Stimulated activated CD8-positive, alpha-beta memory T cell treated with anti-CD3 and anti-CD28 coated beads, Interleukin-7, amount 100 ng/mL, for 1 hour (primary cell): Measurements from ENCODE around the gene IGHMBP2.

Experiments used
- DNase-seq, 2 donors: peaks; one replicate each; pipeline ENCODE4 v3.0.0-alpha.2; 2020; ENCODE audit warnings: low read depth in 2 of 2

Gene IGHMBP2

GRCh38 chr11:68927280-68928135 is 23.8 kb downstream of the IGHMBP2 start:
- DNase-seq = no peak

DNA sequence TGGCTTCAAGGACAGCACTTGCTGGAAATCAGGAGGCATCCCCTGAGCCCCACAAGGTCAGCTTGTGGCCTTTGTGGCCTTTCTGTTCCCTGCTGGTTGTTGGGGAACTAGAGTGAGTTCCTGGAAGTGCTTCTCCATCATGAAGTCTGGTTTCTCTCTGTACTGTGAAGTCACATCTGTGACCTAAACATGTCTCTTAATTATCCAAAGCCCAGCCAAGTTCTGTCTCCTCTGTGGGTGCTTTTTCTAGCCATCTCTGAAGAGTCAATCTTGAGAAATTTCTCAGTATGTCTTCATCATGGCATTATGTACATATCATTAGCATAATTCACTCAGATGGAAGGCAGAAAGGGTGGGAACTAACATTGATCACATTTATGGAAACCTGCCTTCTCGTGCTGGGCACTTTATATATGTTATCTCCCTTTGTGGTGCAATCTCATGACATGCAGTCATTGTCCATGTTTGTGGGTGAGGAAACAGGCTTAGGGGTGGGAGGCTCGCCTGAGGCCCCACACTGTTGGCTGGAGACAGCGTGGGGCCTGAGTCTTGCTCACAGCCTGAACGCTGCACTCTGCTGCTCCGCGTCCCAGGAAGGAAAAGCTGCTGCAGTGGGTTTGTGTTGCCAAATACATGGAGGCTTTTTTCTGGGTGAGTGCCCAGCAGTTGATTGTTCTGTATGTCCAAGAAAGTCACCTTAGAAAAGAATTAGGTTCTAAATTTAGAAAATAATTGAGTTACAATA is 24.6 kb downstream of the IGHMBP2 start:
- no peak for DNase-seq

DNA sequence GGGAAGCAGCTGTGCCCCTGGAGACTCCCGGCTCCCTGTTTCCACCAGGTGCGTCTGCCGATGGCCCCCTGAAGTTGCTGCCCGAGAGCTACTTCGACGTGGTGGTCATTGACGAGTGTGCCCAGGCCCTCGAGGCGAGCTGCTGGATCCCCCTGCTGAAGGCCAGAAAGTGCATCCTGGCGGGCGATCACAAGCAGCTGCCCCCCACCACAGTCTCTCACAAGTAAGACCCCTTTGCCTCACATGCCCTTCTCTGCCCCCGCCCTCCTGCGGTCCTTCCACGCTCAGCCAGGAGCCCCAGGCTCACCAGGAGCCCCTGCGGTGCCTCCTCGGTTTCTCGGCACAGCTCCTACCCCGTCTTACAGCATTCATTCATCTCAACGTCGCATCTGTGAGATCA is 25.4 kb downstream of the IGHMBP2 start:
- no peak for DNase-seq

DNA sequence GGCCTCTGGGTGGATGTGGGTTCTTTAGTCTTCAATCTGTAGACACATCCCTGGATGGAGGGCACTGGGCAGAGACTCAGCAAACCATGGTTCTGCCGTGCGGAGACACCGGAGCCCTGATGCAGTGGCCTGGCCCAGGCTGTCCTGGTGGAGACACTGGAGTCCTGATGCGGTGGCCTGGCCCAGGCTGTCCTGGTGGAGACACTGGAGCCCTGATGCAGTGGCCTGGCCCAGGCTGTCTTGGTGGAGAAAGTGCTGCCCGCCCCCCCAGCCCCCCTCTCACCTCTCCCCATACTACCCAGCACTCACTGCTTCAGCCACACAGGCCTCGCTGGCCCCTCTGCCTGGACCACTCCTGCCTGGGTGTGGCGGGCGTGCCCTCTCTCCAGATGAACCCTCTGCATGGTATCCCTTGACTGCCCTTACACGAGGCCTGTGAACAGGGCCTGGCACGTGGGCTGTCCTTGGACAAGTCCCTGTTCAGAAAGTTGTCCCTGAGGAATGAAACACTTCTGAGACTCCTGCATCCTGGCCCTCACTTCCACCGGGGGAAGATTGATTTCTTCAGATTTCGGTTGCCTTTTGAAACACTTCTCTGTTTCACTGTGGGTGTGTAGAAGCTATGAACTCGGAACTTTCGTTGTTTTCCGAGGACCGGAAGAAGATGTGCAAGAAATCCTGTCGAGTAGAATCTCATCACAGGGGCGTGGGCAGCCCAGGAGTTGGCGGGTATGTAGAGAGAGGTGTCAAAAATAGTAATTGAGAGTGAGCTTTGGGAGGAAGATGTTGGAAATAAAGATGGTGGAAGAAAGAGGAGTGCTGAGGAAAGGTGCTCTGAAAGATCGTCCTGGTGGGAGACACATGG is 26.2 kb downstream of the IGHMBP2 start:
- no peak for DNase-seq

- no peak for DNase-seq
Observed at GRCh38 chr11:68930991-68931855, 27.5 kb downstream of the IGHMBP2 start.

DNA sequence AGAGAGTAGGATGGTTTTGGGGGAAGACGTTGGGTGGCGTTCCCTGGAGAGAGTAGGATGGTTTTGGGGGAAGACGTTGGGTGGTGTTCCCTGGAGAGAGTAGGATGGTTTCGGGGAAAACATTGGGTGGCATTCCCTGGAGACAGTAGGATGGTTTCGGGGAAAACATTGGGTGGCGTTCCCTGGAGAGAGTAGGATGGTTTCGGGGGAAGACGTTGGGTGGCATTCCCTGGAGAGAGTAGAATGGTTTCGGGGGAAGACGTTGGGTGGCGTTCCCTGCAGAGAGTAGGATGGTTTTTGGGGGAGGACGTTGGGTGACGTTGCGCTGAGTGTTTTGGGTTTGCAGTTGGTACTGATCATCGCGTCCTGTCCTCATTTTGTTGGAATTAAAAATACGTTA is 28.2 kb downstream of the IGHMBP2 start:
- DNase-seq = no peak

GRCh38 chr11:68932358-68932757 is 28.7 kb downstream of the IGHMBP2 start:
- DNase-seq = no peak

DNA sequence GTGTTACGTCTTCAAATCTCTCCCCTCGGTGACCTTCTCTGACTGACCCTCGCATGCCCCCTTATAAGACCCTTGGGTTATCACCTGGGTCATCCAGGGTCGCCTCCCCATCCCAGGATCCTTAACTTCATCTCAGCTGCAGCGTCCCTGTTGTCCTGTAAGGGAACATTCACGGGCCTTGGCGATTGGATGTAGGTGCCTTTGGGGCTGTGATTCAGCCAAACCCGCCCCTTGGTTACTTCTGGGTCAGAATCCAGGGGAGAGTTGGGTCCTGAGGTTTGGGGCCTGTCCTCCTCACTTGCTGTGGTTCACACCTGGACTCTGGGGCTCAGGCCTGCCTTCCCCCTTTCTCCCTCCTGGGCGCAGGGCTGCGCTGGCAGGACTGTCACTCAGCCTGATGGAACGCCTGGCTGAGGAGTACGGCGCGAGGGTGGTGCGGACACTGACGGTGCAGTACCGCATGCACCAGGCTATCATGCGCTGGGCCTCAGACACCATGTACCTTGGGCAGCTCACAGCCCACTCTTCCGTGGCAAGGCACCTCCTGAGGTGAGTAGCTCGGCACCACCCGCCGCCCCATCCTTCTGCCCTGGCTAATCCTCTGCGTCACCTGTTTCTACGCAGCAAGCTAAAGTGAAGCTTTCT is 29.4 kb downstream of the IGHMBP2 start:
- no peak for DNase-seq

DNA sequence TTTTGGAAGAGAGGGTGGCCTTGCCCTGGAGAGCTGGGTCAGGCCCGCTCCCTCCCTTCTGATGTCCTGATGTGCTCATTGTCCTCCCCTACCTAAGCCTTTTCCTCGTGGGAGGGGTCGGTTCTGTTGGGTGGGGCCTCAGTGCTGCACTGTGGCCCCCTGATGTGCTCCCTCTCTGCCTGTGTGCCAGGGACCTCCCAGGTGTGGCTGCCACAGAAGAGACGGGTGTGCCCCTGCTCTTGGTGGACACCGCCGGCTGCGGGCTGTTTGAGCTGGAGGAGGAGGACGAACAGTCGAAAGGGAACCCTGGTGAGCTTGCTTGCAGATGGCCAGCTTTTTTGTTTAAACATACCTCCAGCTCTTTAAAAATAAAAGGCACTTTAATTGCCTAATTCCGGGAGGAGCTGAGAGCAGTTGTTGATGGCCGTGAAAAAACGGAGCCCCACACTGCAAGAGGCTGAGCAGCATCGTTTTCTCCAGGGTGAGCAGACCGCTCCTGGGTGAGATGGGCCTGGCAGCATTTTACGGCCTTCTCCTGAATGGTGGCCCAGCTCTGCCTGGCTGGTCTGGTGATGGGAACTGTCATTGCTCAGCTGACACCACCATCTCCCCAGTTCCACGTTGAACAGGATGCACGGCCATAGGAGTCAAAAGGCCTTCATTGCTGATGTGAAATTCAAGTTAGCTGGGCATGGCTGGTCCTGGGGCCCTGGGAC is 30.1 kb downstream of the IGHMBP2 start:
- no peak for DNase-seq

DNA sequence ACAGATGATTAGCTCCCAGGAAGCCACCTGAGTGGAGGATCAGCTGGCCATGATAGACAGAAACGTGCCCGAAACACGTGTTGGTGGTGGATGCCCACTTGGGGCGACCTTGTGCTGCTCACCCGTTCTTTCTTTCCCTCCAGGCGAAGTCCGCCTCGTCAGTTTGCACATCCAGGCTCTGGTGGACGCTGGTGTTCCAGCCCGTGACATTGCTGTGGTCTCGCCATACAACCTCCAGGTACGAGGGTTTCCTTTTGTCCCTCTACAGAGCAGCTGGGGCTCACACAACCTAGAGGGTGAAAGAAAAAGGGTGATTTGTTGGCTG is 30.6 kb downstream of the IGHMBP2 start:
- no peak for DNase-seq

DNA sequence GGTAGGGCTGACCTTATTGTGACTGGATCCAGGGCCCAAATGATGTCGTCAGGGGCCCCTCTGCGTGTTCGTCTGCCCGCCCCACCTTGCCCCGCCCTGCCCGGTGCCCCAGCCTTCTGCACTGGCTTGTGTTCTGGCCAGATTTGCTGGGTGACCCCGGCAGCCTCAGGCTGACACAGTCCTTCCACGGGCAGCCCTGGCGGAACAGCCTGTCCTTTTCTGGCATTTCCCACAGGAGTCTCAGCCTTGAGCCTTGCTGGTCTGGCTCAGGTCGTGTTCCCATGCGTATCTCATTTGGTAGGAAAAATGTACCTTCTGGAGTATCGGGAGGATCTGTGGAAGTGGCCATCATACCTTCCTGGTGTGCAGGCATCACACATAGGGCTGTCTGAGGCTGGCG is 31.0 kb downstream of the IGHMBP2 start:
- no peak for DNase-seq

- no peak for DNase-seq
Observed at GRCh38 chr11:68935066-68935465, 31.4 kb downstream of the IGHMBP2 start.

GRCh38 chr11:68935516-68936357 is 32.0 kb downstream of the IGHMBP2 start:
- DNase-seq = no peak

- DNase-seq = no peak
Observed at GRCh38 chr11:68936358-68936636, 32.6 kb downstream of the IGHMBP2 start.

GRCh38 chr11:68936676-68937620 is 33.3 kb downstream of the IGHMBP2 start:
- DNase-seq = no peak

- DNase-seq = no peak
Observed at GRCh38 chr11:68938088-68938487, 34.4 kb downstream of the IGHMBP2 start.

DNA sequence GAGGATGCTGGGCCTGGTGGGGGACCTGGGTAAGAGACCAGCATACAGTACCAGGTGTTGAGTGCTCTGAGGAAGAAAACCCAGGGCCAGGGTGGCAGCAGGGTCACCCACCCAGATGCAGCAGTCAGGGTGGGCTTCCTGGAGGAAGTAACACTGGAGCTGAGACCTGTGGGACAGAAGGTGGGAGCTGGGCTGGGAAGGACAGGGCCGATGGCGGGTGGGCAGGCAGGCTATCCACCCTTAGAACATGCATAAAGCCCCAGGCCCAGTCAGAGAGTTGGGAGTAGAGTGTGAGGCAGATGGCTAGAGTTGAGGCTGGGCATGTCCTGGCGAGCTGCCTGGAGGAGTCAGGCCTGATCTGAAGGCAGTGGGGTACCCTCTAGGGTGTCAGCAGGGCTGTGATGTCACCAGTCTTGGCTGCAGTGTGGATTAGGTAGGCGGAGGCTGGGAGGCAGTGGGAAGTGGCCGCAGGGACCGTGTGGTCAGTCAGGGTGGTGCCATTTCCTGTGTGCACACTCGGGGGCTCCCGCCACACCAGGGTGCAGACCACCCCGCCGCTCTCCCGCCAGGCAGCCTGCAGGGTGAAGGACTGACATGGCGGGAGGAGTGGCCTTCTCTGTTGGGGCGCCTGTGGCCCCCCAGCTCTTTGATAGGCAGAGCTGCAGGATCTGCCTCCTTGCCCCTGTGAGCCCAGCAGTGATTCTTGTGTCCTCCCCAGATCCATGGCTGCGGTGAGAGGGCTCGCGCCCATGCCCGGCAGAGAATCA is 35.3 kb downstream of the IGHMBP2 start:
- DNase-seq = no peak
